DND-41 (cell line): ENCODE results near the gene ESM1.

Experiments used
- EZH2 ChIP-seq: IDR thresholded peaks from 3 replicates; pipeline ENCODE4 v1.6.1; 2012; ENCODE audit warnings: borderline replicate concordance, low read depth, mild to moderate bottlenecking, moderate library complexity, low read length, inconsistent platforms; ENCODE audit not compliant: severe bottlenecking
- TF ChIP-seq, protein P1 (sequence below): IDR thresholded peaks from 2 replicates; pipeline ENCODE4 v1.5.1; 2012; ENCODE audit warnings: borderline replicate concordance, low read length, moderate library complexity, mild to moderate bottlenecking; ENCODE audit not compliant: poor library complexity, severe bottlenecking; ENCODE audit errors: extremely low read depth

DNA sequence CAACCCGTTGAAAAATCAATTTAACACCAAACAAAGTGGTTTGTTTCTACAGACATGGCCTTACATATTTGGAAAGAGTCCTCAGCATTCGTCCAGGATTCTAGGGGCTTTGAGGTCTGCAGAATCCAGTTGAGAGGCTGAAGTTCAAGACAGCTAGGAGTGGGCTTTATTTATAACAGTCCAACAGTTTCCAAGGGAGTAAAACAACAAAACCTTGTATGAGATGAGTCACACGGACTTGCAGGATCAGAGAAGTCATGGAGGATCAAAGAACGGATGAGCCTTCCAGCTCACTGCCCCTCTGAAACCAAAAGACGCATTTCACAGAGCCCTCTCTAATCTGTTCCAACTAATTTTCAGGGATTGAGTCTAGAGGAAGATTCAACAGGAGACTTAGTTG, 11.1 kb upstream of the ESM1 start:
- TF ChIP-seq, protein P1, sequence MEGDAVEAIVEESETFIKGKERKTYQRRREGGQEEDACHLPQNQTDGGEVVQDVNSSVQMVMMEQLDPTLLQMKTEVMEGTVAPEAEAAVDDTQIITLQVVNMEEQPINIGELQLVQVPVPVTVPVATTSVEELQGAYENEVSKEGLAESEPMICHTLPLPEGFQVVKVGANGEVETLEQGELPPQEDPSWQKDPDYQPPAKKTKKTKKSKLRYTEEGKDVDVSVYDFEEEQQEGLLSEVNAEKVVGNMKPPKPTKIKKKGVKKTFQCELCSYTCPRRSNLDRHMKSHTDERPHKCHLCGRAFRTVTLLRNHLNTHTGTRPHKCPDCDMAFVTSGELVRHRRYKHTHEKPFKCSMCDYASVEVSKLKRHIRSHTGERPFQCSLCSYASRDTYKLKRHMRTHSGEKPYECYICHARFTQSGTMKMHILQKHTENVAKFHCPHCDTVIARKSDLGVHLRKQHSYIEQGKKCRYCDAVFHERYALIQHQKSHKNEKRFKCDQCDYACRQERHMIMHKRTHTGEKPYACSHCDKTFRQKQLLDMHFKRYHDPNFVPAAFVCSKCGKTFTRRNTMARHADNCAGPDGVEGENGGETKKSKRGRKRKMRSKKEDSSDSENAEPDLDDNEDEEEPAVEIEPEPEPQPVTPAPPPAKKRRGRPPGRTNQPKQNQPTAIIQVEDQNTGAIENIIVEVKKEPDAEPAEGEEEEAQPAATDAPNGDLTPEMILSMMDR, result no peak
- TF ChIP-seq EZH2, result no peak
